ENCODE data around the gene DCUN1D2.

The DCUN1D2 gene

GRCh38 chr13:113470073-113470472 lies 20.4 kb downstream of the DCUN1D2 start:
- TF ChIP-seq CTCF (IDR thresholded peaks at IDR 0.05; ENCODE audit: unreplicated experiment in 3 of 3), result no peak
- H3K9me3 Mint-ChIP-seq, result no peaks in the 10 kb centered on the region
- H3K27ac Mint-ChIP-seq, result no peak overlapping the region
- H3K27me3 Mint-ChIP-seq (ENCODE audit: low read depth), result no peaks in the 10 kb centered on the region
- peaks cover 6% of the 10 kb centered on the region for H3K4me1 Mint-ChIP-seq
- no peak overlapping the region for H3K4me3 Mint-ChIP-seq
- H3K36me3 Mint-ChIP-seq (ENCODE audit: low read depth), result peaks cover 71% of the 10 kb centered on the region

GRCh38 chr13:113469582-113469981 lies 20.9 kb downstream of the DCUN1D2 start:
- no peaks in the 10 kb centered on the region for H3K9me3 Mint-ChIP-seq
- H3K36me3 Mint-ChIP-seq (ENCODE audit: low read depth), result peaks cover 66% of the 10 kb centered on the region
- no peak overlapping the region for H3K27ac Mint-ChIP-seq
- no peaks in the 10 kb centered on the region for H3K27me3 Mint-ChIP-seq (ENCODE audit: low read depth)
- H3K4me3 Mint-ChIP-seq, result no peak overlapping the region
- no peak for TF ChIP-seq CTCF (IDR thresholded peaks at IDR 0.05; ENCODE audit: unreplicated experiment in 3 of 3)
- H3K4me1 Mint-ChIP-seq, result peaks cover 6% of the 10 kb centered on the region

- Mint-ChIP-seq H3K27me3 (ENCODE audit: low read depth) (no peaks in the 10 kb centered on the region), H3K4me3 (peak overlapping the region in 2 of 3 experiments; percentile 28 to 70), H3K27ac (peak overlapping the region in 2 of 3 experiments; percentile 34 to 87), H3K4me1 (peaks cover 6% of the 10 kb centered on the region), H3K9me3 (no peaks in the 10 kb centered on the region), H3K36me3 (ENCODE audit: low read depth) (peaks cover 60% of the 10 kb centered on the region)
- no peak for TF ChIP-seq CTCF (IDR thresholded peaks at IDR 0.05; ENCODE audit: unreplicated experiment in 3 of 3)
Observed at GRCh38 chr13:113468472-113469201, 21.9 kb downstream of the DCUN1D2 start.

- peaks cover 6% of the 10 kb centered on the region for H3K4me1 Mint-ChIP-seq
- TF ChIP-seq CTCF (IDR thresholded peaks at IDR 0.05; ENCODE audit: unreplicated experiment in 3 of 3), result no peak
- peaks cover 57% of the 10 kb centered on the region for H3K36me3 Mint-ChIP-seq (ENCODE audit: low read depth)
- no peaks in the 10 kb centered on the region for H3K9me3 Mint-ChIP-seq
- H3K27me3 Mint-ChIP-seq (ENCODE audit: low read depth), result no peaks in the 10 kb centered on the region
- H3K4me3 Mint-ChIP-seq, result no peak overlapping the region
- H3K27ac Mint-ChIP-seq, result peak overlapping the region in 1 of 3 experiments; percentile 87
Observed at GRCh38 chr13:113468029-113468428, 22.5 kb downstream of the DCUN1D2 start.

GRCh38 chr13:113466383-113466782 lies 24.1 kb downstream of the DCUN1D2 start:
- no peak for TF ChIP-seq CTCF (IDR thresholded peaks at IDR 0.05; ENCODE audit: unreplicated experiment in 3 of 3)
- Mint-ChIP-seq H3K36me3 (ENCODE audit: low read depth) (peaks cover 49% of the 10 kb centered on the region), H3K9me3 (no peaks in the 10 kb centered on the region), H3K4me3 (no peak overlapping the region), H3K27ac (peak overlapping the region in 2 of 3 experiments; percentile 49 to 88), H3K27me3 (ENCODE audit: low read depth) (no peaks in the 10 kb centered on the region), H3K4me1 (peaks cover 6% of the 10 kb centered on the region)

GRCh38 chr13:113465300-113465699 lies 25.2 kb downstream of the DCUN1D2 start:
- Mint-ChIP-seq H3K4me3 (no peak overlapping the region), H3K27me3 (ENCODE audit: low read depth) (no peaks in the 10 kb centered on the region), H3K27ac (peak overlapping the region in 1 of 3 experiments; percentile 47), H3K9me3 (no peaks in the 10 kb centered on the region), H3K4me1 (peaks cover 6% of the 10 kb centered on the region), H3K36me3 (ENCODE audit: low read depth) (peaks cover 46% of the 10 kb centered on the region)
- TF ChIP-seq CTCF (IDR thresholded peaks at IDR 0.05; ENCODE audit: unreplicated experiment in 3 of 3), result no peak
